Tibial nerve (tissue), 4 donors: ENCODE data around the gene ORC5. TPM values are rescaled to one million over a fixed set of nuclear protein-coding genes. Genes with fewer than 3 reads are reported as not detected.
A peak's percentile ranks its signal among the peaks of the same experiment; 100 is the strongest.
"Not testable (repeated sequence)": the region's sequence is repeated elsewhere in the genome, so short reads cannot be mapped to it uniquely, and the experiment has no call there.

Experiments
- DNase-seq, 2 donors: peaks; one replicate each; pipeline ENCODE4 v3.0.0-alpha.2; 2019; ENCODE audit warnings: low spot score in 2 of 2
- H3K27ac ChIP-seq, 4 donors: fragments of 200-600 bp; sonication (generic) in 3 of 4; one replicate each; pipeline ENCODE4 v1.5.1; 2017 to 2019; ENCODE audit warnings: mild to moderate bottlenecking in 1 of 4
- H3K27me3 ChIP-seq, 2 donors: fragments of 200-600 bp; sonication (generic) in 1 of 2; one replicate each; pipeline versions ENCODE4 v1.5.1 to v1.6.0; 2017 to 2019
- H3K36me3 ChIP-seq, 3 donors: fragments of 200-600 bp; sonication (generic); one replicate each; pipeline ENCODE4 v1.5.1; 2018 to 2019
- H3K4me1 ChIP-seq, 4 donors: fragments of 200-600 bp; sonication (generic) in 3 of 4; one replicate each; pipeline ENCODE4 v1.5.1; 2017 to 2019
- H3K4me3 ChIP-seq, 4 donors: fragments of 200-600 bp; sonication (generic) in 3 of 4; one replicate each; pipeline ENCODE4 v1.5.1; 2017 to 2019; ENCODE audit warnings: mild to moderate bottlenecking in 1 of 4, moderate library complexity in 1 of 4
- H3K9me3 ChIP-seq, 4 donors: fragments of 200-600 bp; sonication (generic) in 3 of 4; one replicate each; pipeline ENCODE4 v1.5.1; 2017 to 2019
- CTCF ChIP-seq, 5 experiments: fragments of 200-600 bp in 3 of 5; fragments of 450-650 bp in 2 of 5; sonication (generic) in 3 of 5; IDR thresholded peaks; one replicate each; pipeline ENCODE4 v1.5.1; 2016 to 2019; ENCODE audit warnings: antibody characterized with exemption in 5 of 5, mild to moderate bottlenecking in 3 of 5, moderate library complexity in 2 of 5
- EP300 ChIP-seq, 2 donors: sonication (generic); formaldehyde crosslinking; IDR thresholded peaks; one replicate each; pipeline ENCODE4 v1.6.1; 2017; ENCODE audit warnings: antibody characterized with exemption in 2 of 2, mild to moderate bottlenecking in 1 of 2
- POLR2A ChIP-seq, 2 donors: fragments of 450-650 bp; IDR thresholded peaks; one replicate each; pipeline ENCODE4 v1.6.1; 2017; ENCODE audit warnings: antibody characterized with exemption in 2 of 2, mild to moderate bottlenecking in 2 of 2, moderate library complexity in 2 of 2
- WGBS, 2 donors: methylation state at CpG; one replicate each; pipeline ENCODE4 v1.1.5; 2018; 5-methylcytosine and 5-hydroxymethylcytosine counted together
- total RNA-seq, 4 donors: library from RNA; depleted of rRNA; stranded (reverse); fragments of >200 nt; gene quantifications; one replicate each; pipeline ENCODE4 v1.1.0, GENCODE V29; 2016

ORC5 gene
- total RNA-seq, 4 donors from 2014 or later: 12.4 to 31.0 (median 26.8) TPM

- Histone ChIP-seq H3K36me3 (peaks cover 0 to 84% (median 15%) of the 10 kb centered on the region in 3 donors), H3K4me3 (no peak overlapping the region), H3K4me1 (no peaks in the 10 kb centered on the region), H3K27me3 (no peaks in the 10 kb centered on the region), H3K9me3 (peaks cover 0 to 4% (median 0%) of the 10 kb centered on the region in 4 donors), H3K27ac (no peak overlapping the region)
- WGBS, 2 donors: 90% methylated on average over 2 of the region's 2 CpGs
- TF ChIP-seq CTCF (IDR thresholded peaks at IDR 0.05): no peak
- TF ChIP-seq EP300 (IDR thresholded peaks at IDR 0.05): no peak
- no peak for DNase-seq
Measured at GRCh38 chr7:104196161-104196560, 11.7 kb downstream of the ORC5 start.

GRCh38 chr7:104192434-104192833 is 15.4 kb downstream of the ORC5 start:
- DNase-seq: no peak
- Histone ChIP-seq H3K4me1 (no peaks in the 10 kb centered on the region), H3K36me3 (peaks cover 0 to 73% (median 6%) of the 10 kb centered on the region in 3 donors), H3K9me3 (no peaks in the 10 kb centered on the region), H3K4me3 (no peak overlapping the region), H3K27me3 (no peaks in the 10 kb centered on the region), H3K27ac (no peak overlapping the region)
- no peak for TF ChIP-seq POLR2A (IDR thresholded peaks at IDR 0.05)
- TF ChIP-seq EP300 (IDR thresholded peaks at IDR 0.05): no peak
- TF ChIP-seq CTCF (IDR thresholded peaks at IDR 0.05): no peak
- WGBS, 2 donors: 80 to 88% methylated on average over 1 of the region's 1 CpG

GRCh38 chr7:104185346-104185745 is 22.5 kb downstream of the ORC5 start:
- no peak overlapping the region for H3K4me3 ChIP-seq
- H3K9me3 ChIP-seq: no peaks in the 10 kb centered on the region
- TF ChIP-seq CTCF (IDR thresholded peaks at IDR 0.05) (no peak), EP300 (IDR thresholded peaks at IDR 0.05) (no peak), POLR2A (IDR thresholded peaks at IDR 0.05) (no peak)
- no peak overlapping the region for H3K27ac ChIP-seq
- H3K4me1 ChIP-seq: peaks cover 0 to 3% (median 0%) of the 10 kb centered on the region in 4 donors
- no peak for DNase-seq
- H3K27me3 ChIP-seq: no peaks in the 10 kb centered on the region
- 16 to 25% methylated on average over 3 of the region's 3 CpGs for WGBS, 2 donors
- H3K36me3 ChIP-seq: peaks cover 0 to 76% (median 6%) of the 10 kb centered on the region in 3 donors

- no peak for DNase-seq
- peaks cover 0 to 54% (median 4%) of the 10 kb centered on the region in 3 donors for H3K36me3 ChIP-seq
- no peaks in the 10 kb centered on the region for H3K9me3 ChIP-seq
- peaks cover 0 to 14% (median 0%) of the 10 kb centered on the region in 4 donors for H3K4me1 ChIP-seq
- H3K4me3 ChIP-seq: no peak overlapping the region
- H3K27me3 ChIP-seq: no peaks in the 10 kb centered on the region
- WGBS, 2 donors: 96% methylated on average over 2 of the region's 2 CpGs
- TF ChIP-seq CTCF (IDR thresholded peaks at IDR 0.05): no peak
- TF ChIP-seq POLR2A (IDR thresholded peaks at IDR 0.05): no peak
- TF ChIP-seq EP300 (IDR thresholded peaks at IDR 0.05): no peak
- H3K27ac ChIP-seq: no peak overlapping the region
Measured at GRCh38 chr7:104179178-104179577, 28.6 kb downstream of the ORC5 start.

- not testable (repeated sequence) for H3K9me3 ChIP-seq, H3K27ac ChIP-seq, H3K27me3 ChIP-seq, DNase-seq, H3K4me3 ChIP-seq
- Histone ChIP-seq H3K4me1 (peaks cover 0 to 14% (median 0%) of the 10 kb centered on the region in 4 donors), H3K36me3 (peaks cover 0 to 43% (median 4%) of the 10 kb centered on the region in 3 donors)
- 97% methylated on average over 6 of the region's 6 CpGs for WGBS, 2 donors
Measured at GRCh38 chr7:104177565-104178083, 30.2 kb downstream of the ORC5 start.

- H3K36me3 ChIP-seq: peaks cover 0 to 39% (median 4%) of the 10 kb centered on the region in 3 donors
- peak overlapping the region in 1 of 4 donors; percentile 23 for H3K27ac ChIP-seq
- no peaks in the 10 kb centered on the region for H3K9me3 ChIP-seq
- no peak overlapping the region for H3K4me3 ChIP-seq
- no peak for DNase-seq
- no peaks in the 10 kb centered on the region for H3K27me3 ChIP-seq
- 48 to 50% methylated on average over 4 of the region's 4 CpGs for WGBS, 2 donors
- TF ChIP-seq POLR2A (IDR thresholded peaks at IDR 0.05): no peak
- TF ChIP-seq EP300 (IDR thresholded peaks at IDR 0.05): no peak
- no peak for TF ChIP-seq CTCF (IDR thresholded peaks at IDR 0.05)
- peaks cover 0 to 14% (median 0%) of the 10 kb centered on the region in 4 donors for H3K4me1 ChIP-seq
Measured at GRCh38 chr7:104176332-104176731, 31.5 kb downstream of the ORC5 start.
